ENCODE measurements around the gene NBPF9. TPM values are rescaled to one million over a fixed set of nuclear protein-coding genes. Genes with fewer than 3 reads are reported as not detected.
"Not testable (repeated sequence)": the region's sequence is repeated elsewhere in the genome, so short reads cannot be mapped to it uniquely, and the experiment has no call there.

The NBPF9 gene
- polyA plus RNA-seq, 4 donors = 48.6 to 59.2 (median 55.6) TPM

DNA sequence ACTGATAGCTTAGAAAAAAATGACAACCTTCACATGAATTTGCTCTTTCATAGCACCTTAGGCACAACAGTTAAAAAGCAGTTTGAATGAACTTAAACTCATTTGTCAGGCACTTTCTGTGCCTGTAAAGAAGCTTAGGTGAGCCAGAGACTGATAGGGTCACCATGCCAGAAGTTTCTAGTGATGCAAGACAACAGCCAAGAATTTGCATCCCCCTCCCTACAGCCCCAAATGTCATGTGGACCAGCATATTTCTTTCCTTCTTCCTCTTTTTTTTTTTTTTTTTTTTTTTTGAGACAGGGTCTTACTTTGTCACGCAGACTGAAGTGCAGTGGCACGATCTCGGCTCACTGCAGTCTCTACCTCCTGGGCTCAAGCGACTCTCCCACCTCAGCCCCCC lies 89.8 kb downstream of the NBPF9 start:
- not testable (repeated sequence) for DNase-seq (ENCODE audit: low read depth in 4 of 4, low spot score in 3 of 4)

DNA sequence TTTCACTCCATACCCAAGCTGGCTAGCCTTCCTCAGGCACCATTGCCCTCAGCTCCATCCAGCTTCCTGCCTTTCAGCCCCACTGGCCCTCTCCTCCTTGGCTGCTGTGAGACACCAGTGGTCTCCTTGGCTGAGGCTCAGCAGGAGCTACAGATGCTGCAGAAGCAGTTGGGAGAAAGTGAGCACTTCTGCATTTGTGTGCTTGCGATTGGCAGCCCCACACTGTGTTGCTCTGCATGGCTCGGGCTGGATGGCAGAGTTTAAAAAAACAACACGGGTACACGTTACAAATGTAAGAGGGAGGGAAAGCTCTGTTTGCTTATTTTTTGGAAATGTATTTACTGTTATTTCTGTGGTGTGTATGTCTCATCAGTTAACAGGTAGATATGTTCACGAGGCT lies 90.8 kb downstream of the NBPF9 start:
- DNase-seq (ENCODE audit: low read depth in 4 of 4, low spot score in 3 of 4) = not testable (repeated sequence)

DNA sequence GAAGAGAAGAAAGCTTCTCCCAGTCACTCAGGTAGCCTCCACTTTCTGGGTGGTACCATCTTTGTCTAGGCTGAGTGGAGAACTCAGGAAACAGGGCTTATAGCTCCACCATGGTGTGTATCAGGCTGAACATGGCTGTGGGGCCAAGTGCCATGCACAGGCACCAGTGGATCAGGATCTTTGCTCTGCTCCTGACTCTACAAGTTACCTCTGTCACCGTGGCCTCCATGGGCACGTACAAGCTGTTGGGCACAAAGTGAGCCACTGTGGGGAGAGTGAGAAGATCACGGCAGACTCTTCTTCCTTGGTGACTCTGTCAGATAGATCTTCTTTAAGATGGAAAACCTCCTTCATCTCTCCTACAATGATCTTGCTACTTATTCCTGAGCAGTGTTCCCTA lies 93.6 kb downstream of the NBPF9 start:
- not testable (repeated sequence) for DNase-seq (ENCODE audit: low read depth in 4 of 4, low spot score in 3 of 4)

- DNase-seq (ENCODE audit: low read depth in 4 of 4, low spot score in 3 of 4) = not testable (repeated sequence)
These were observed 94.6 kb downstream of the NBPF9 start for GRCh38 chr1:149008769-149009168.

GRCh38 chr1:149008326-149008725 lies 95.0 kb downstream of the NBPF9 start:
- DNase-seq (ENCODE audit: low read depth in 4 of 4, low spot score in 3 of 4) = not testable (repeated sequence)
